CD1c-positive myeloid dendritic cell (primary cell): ENCODE data around the gene LRRC14B.
"Not testable (repeated sequence)": the region's sequence is repeated elsewhere in the genome, so short reads cannot be mapped to it uniquely, and the experiment has no call there.

Experiments used
- DNase-seq: peaks from one replicate; pipeline ENCODE4 v3.0.0-alpha.2; 2016; ENCODE audit errors: extremely low spot score

LRRC14B gene

GRCh38 chr5:160173-160510 is 31.2 kb upstream of the LRRC14B start:
- no peak for DNase-seq

GRCh38 chr5:160921-161802 is 30.1 kb upstream of the LRRC14B start:
- DNase-seq, result no peak

DNA sequence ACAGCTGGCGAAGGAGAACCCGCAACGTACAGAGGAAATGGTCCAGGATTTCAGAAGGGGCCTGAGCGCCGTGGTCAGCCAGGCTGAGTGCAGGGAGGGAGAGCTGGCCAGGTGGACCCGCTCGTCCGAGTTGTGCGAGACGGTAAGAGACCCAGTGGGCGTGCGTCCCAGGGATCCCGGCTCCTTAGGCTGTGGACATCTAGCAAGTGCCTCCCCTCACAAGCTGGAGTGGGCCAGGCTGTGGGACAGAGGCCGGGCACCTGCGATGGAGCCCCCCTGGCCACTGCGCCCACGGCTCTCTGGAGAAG is 29.5 kb upstream of the LRRC14B start:
- no peak for DNase-seq

DNA sequence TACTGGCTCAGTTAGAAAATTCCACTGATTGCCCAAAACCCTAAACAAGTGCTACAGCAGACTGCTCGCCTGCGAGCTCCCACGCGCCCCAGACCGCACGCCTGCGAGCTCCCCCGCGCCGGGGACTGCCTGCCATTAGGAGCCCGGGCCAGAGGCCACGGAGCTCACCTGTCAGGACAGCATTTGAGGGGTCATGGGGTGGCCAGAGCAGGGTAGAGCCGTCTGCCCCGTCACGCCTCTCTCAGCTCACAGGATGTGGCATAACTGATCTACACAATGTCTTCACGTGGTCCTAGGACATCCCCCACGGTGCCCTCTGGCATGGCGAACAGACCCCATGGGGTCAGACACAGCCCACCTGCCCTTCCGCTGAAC is 29.1 kb upstream of the LRRC14B start:
- DNase-seq, result no peak

GRCh38 chr5:162565-163337 is 28.5 kb upstream of the LRRC14B start:
- DNase-seq, result no peak

GRCh38 chr5:163338-163620 is 28.0 kb upstream of the LRRC14B start:
- DNase-seq, result no peak

- no peak for DNase-seq
Observed at GRCh38 chr5:163841-164240, 27.5 kb upstream of the LRRC14B start.

DNA sequence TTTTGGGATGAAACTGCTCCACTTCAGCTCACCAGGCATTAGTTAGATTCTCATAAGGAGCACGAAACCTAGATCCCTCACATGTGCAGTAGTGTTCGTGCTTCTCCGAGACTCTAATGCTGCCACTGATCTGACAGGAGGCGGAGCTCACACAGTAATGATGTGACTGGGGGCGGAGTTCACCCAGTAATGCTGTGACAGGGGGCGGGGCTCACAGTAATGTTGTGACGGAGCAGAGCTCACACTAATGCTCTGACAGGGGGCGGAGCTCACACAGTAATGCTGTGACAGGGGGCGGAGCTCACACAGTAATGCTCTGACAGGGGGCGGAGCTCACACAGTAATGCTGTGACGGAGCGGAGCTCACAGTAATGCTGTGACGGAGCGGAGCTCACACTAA is 27.1 kb upstream of the LRRC14B start:
- no peak for DNase-seq

GRCh38 chr5:164783-165182 is 26.5 kb upstream of the LRRC14B start:
- not testable (repeated sequence) for DNase-seq

GRCh38 chr5:166441-167372 is 24.6 kb upstream of the LRRC14B start:
- DNase-seq, result no peak

GRCh38 chr5:167511-167910 is 23.8 kb upstream of the LRRC14B start:
- no peak for DNase-seq

GRCh38 chr5:167982-168660 is 23.2 kb upstream of the LRRC14B start:
- no peak for DNase-seq

GRCh38 chr5:169071-169727 is 22.1 kb upstream of the LRRC14B start:
- peak; percentile 67 for DNase-seq

DNA sequence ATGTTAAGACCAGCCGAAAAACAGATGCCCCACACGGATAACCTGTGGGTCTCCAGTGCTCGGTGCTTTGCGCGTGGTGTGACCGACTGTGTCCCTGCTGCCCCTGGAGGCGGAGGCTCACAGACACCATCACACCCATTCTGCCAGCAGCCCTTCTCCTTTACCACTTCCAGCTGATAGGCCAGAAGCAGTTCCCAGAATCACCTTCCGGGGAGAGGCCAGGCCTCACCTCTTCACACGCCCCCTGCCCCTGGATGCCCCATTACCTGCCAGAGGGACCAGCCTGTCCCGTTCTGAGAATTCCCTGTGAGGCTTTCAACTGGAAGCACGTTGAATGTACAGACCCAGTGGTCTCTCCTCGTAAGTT is 21.6 kb upstream of the LRRC14B start:
- DNase-seq, result no peak

GRCh38 chr5:170971-171800 is 20.1 kb upstream of the LRRC14B start:
- DNase-seq, result no peak

- DNase-seq, result no peak
Observed at GRCh38 chr5:171801-172331, 19.4 kb upstream of the LRRC14B start.

DNA sequence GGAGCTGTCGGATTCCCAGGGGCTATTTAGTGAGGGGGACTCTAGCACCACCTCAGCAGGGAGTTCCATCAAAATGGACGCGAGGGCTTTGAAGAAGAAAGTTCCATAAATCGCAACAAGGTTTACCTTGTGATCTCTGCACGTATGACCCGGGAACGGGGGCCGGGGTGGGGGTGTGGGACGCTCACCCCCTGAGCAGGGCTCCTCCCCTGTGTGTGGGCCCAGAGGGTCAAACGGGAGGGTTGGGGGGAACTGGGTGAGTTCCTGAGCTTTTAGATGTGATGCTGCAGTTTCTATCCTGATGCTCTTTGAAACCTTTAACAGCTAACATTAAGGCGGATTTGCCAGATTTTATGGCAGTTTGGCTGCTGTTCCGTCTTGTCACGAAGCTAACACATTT is 18.9 kb upstream of the LRRC14B start:
- no peak for DNase-seq

DNA sequence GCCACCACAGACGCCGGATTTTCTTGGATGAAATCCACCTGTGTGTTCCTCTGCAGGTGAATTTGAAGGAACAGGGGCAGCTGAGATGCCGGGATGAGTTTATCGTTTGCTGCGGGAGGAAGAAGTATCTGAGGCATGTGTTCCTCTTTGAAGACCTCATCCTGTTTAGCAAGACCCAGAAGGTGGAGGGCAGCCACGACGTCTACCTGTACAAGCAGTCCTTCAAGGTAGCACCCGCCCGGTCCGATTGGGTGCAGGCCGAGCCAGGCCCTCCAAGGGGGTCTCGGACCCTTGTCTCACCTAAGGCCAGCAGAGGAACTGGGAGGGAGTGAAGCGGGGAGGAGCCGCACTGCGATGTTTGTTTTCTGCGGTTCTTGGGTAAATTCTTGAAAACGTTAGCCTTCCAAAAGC is 18.4 kb upstream of the LRRC14B start:
- DNase-seq, result no peak

GRCh38 chr5:173392-174290 is 17.7 kb upstream of the LRRC14B start:
- DNase-seq, result no peak

GRCh38 chr5:174291-174600 is 17.0 kb upstream of the LRRC14B start:
- no peak for DNase-seq
